K562 (cell line): ENCODE measurements around the gene RPRD1B. TPM values are rescaled to one million over a fixed set of nuclear protein-coding genes. Genes with fewer than 3 reads are reported as not detected.

ENCODE experiments used
- ATF4 ChIP-seq: fragments of 450-650 bp; formaldehyde crosslinking; IDR thresholded peaks from 2 replicates; pipeline ENCODE4 v1.4.0; 2022; ENCODE audit warnings: mild to moderate bottlenecking, moderate library complexity
- CHCHD3 ChIP-seq: fragments of 250-450 bp; sonication (Bioruptor Pico); IDR thresholded peaks from 2 replicates; pipeline ENCODE4 v2.1.2; 2022; ENCODE audit warnings: mild to moderate bottlenecking
- CTCFL ChIP-seq: IDR thresholded peaks from 2 replicates; pipeline ENCODE4 v1.6.1; 2011; ENCODE audit warnings: borderline replicate concordance, low read depth, mild to moderate bottlenecking, moderate library complexity, low read length; ENCODE audit not compliant: insufficient read depth, poor library complexity, severe bottlenecking
- DPF2 ChIP-seq: fragments of 450-650 bp; IDR thresholded peaks from 2 replicates; pipeline ENCODE4 v1.6.1; 2016
- ELF2 ChIP-seq: fragments of 250-450 bp; sonication (Bioruptor Pico); IDR thresholded peaks from 2 replicates; pipeline ENCODE4 v1.5.0; 2021; ENCODE audit warnings: mild to moderate bottlenecking
- FOXA1 ChIP-seq: fragments of 450-650 bp; IDR thresholded peaks from 2 replicates; pipeline ENCODE4 v1.6.1; 2016; ENCODE audit warnings: mild to moderate bottlenecking, borderline replicate concordance
- FOXO4 ChIP-seq: fragments of 450-650 bp; formaldehyde crosslinking; IDR thresholded peaks from 2 replicates; pipeline ENCODE4 v1.4.0; 2020; ENCODE audit warnings: mild to moderate bottlenecking, moderate library complexity
- GTF2E2 ChIP-seq: fragments of 200-800 bp; sonication (Bioruptor generic); IDR thresholded peaks from 2 replicates; pipeline ENCODE4 v1.6.1; 2016; ENCODE audit warnings: missing genetic modification characterization, missing compliant biosample characterization
- HEY1 ChIP-seq: fragments of 250-450 bp; sonication (Bioruptor Pico); IDR thresholded peaks from 2 replicates; pipeline ENCODE4 v1.5.0; 2020; ENCODE audit warnings: mild to moderate bottlenecking, moderate library complexity, borderline replicate concordance
- HMGXB4 ChIP-seq: sonication (generic); formaldehyde crosslinking; IDR thresholded peaks from 2 replicates; pipeline ENCODE4 v1.8.1; 2023; ENCODE audit warnings: mild to moderate bottlenecking, missing genetic modification reagents
- NBN ChIP-seq: fragments of 450-650 bp; IDR thresholded peaks from 2 replicates; pipeline ENCODE4 v1.6.1; 2016; ENCODE audit warnings: low read depth, mild to moderate bottlenecking
- PHF8 ChIP-seq: fragments of 200-600 bp; sonication (generic); IDR thresholded peaks from 2 replicates; pipeline ENCODE4 v1.6.1; 2012; ENCODE audit warnings: mixed run types, mild to moderate bottlenecking, inconsistent platforms, low read length, moderate library complexity, borderline replicate concordance
- RBM39 ChIP-seq: fragments of 200-400 bp; formaldehyde crosslinking; optimal IDR thresholded peaks from 2 replicates; pipeline ENCODE3; 2018; ENCODE audit warnings: low read depth, low read length
- SLC30A9 ChIP-seq: fragments of 250-450 bp; sonication (Bioruptor Pico); IDR thresholded peaks from 2 replicates; pipeline ENCODE4 v1.8.0; 2022; ENCODE audit warnings: mild to moderate bottlenecking, moderate library complexity
- TCF7L2 ChIP-seq: fragments of 150-350 bp; IDR thresholded peaks from 2 replicates; pipeline ENCODE4 v1.6.1; 2016; ENCODE audit warnings: low read depth, mild to moderate bottlenecking, low read length, moderate library complexity
- ZBED1 ChIP-seq: IDR thresholded peaks from 2 replicates; pipeline ENCODE4 v1.6.1; 2014
- ZNF12 ChIP-seq: sonication (generic); formaldehyde crosslinking; IDR thresholded peaks from 2 replicates; pipeline ENCODE4 v1.4.0; 2020; ENCODE audit warnings: mild to moderate bottlenecking, missing genetic modification reagents
- ZNF282 ChIP-seq: sonication (generic); formaldehyde crosslinking; IDR thresholded peaks from 2 replicates; pipeline ENCODE4 v1.8.1; 2023; ENCODE audit warnings: missing genetic modification reagents
- ZNF395 ChIP-seq: fragments of 200-800 bp; sonication (Bioruptor generic); IDR thresholded peaks from 2 replicates; pipeline ENCODE4 v1.6.1; 2017; ENCODE audit warnings: missing genetic modification characterization, missing compliant biosample characterization
- polyA plus RNA-seq, 8 experiments: library from polyadenylated mRNA; depleted of rRNA in 4 of 8; stranded (reverse) in 5 of 8; unstranded in 3 of 8; fragments of >200 nt; fragmentation: Nextera tagmentation in 2 of 8; fragmentation: Illumina TruSeq in 1 of 8; extraction: Ambion mirVana in 2 of 8; extraction: Trizol in 1 of 8; gene quantifications; 2 replicates each; pipeline versions ENCODE4 v1.2.1 to v1.2.3, GENCODE V29; 2011 to 2014; ENCODE audit warnings: inconsistent platforms in 1 of 8, missing spikeins in 1 of 8
- total RNA-seq, 7 experiments: library from RNA; depleted of rRNA in 6 of 7; stranded (reverse); fragments of >200 nt in 6 of 7; fragmentation: Illumina TruSeq in 2 of 7; extraction: Trizol in 2 of 7; gene quantifications; 2 replicates each; pipeline versions ENCODE4 v1.2.1 to v1.2.3, GENCODE V29; 2011 to 2021; ENCODE audit warnings: low replicate concordance in 1 of 7

Gene RPRD1B
- total and polyA plus RNA-seq, 9 of the 15 experiments (the other 6 are each of a cell fraction or from before 2014, with no cell fraction given), result 5.5 to 43.0 (median 24.4) TPM

- TF ChIP-seq FOXO4 (CRISPR knock-in tag) (no peak), ELF2 (peak; percentile 65; the same call in 1 of the 2 replicates), PHF8 (peak; percentile 92), CHCHD3 (CRISPR knock-in tag) (no peak), NBN (peak; percentile 95; the same call in 1 of the 2 replicates), HMGXB4 (CRISPR knock-in tag) (peak; percentile 67; the same call in 1 of the 2 replicates), RBM39 (no peak), HEY1 (no peak), ZBED1 (no peak), ATF4 (no peak), SLC30A9 (no peak), DPF2 (0 out of 2 replicates have a peak, but pooled peaks have one; percentile 15), ZNF12 (CRISPR knock-in tag) (no peak), ZNF395 (no peak; the same call in 1 of the 2 replicates), FOXA1 (no peak), GTF2E2 (peak; percentile 70), CTCFL (peak; percentile 33), TCF7L2 (peak; percentile 71), ZNF282 (CRISPR knock-in tag) (no peak)
These were observed at the start of gene RPRD1B, which contains the start of gene TTI1 (continued) for GRCh38 chr20:38033330-38034107.
